ENCODE data around the gene SHMT2.

DNA sequence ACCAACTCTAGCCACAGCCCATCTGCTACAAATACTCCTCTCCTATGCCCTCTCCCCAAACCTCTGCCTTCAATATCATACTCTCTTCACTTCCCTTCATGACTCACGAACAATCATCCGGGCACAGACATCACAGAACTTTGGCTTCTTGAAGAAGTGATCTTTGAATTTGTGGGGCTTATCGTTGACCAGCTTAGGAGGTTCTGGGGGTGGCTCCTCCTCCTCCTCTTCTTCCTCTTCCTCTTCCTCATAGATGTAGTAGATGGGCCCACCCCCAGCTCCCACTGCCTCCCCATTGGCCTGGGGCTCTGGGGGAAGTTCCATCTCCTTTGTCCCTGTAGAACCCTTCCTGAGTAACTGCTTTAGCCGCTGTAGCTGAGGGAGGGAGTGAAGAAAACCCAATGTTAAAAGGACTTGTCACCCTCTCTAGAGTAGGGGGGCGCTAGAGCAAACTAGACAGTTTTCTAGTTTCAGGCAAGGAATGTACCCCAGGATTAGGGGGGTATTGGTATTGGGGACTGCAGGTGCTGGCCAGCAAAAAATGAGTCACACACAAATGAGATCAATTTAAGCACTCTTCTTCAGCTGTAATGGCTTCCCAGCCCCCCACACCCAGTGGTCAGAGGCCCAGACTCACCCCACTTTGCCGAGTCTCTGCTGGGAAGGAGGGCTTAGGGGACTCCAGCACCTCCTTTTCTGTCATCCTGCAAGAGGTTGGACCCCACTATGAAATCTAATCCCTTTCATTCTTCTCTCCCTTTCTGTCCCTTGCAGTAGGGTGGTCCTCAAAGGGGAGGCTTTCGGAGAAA is 19.6 kb downstream of the SHMT2 start:
- TF ChIP-seq POLR2A (IDR thresholded peaks at IDR 0.05) = no peak
- TF ChIP-seq, protein P1, sequence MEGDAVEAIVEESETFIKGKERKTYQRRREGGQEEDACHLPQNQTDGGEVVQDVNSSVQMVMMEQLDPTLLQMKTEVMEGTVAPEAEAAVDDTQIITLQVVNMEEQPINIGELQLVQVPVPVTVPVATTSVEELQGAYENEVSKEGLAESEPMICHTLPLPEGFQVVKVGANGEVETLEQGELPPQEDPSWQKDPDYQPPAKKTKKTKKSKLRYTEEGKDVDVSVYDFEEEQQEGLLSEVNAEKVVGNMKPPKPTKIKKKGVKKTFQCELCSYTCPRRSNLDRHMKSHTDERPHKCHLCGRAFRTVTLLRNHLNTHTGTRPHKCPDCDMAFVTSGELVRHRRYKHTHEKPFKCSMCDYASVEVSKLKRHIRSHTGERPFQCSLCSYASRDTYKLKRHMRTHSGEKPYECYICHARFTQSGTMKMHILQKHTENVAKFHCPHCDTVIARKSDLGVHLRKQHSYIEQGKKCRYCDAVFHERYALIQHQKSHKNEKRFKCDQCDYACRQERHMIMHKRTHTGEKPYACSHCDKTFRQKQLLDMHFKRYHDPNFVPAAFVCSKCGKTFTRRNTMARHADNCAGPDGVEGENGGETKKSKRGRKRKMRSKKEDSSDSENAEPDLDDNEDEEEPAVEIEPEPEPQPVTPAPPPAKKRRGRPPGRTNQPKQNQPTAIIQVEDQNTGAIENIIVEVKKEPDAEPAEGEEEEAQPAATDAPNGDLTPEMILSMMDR (IDR thresholded peaks at IDR 0.05) = no peak
